G401 (cell line): ENCODE data around the gene SHISA9. TPM values are rescaled to one million over a fixed set of nuclear protein-coding genes. Genes with fewer than 3 reads are reported as not detected.

Source experiments
- DNase-seq: peaks from one replicate; pipeline ENCODE4 v3.0.0-alpha.2; 2015; ENCODE audit warnings: low spot score
- in situ Hi-C: cut with HindIII; loops from 2 replicates; pipeline ENCODE4 v1.10.0; 2016; ENCODE audit warnings: low sequenced_read_pairs, mixed read lengths
- total RNA-seq: library from RNA; depleted of rRNA; stranded (reverse); fragments of >200 nt; shearing (Covaris generic); gene quantifications from 2 replicates; pipeline ENCODE4 v1.2.3, GENCODE V29; 2014

The SHISA9 gene
- total RNA-seq, 1 experiment from 2014 or later: 0.24 TPM

DNA sequence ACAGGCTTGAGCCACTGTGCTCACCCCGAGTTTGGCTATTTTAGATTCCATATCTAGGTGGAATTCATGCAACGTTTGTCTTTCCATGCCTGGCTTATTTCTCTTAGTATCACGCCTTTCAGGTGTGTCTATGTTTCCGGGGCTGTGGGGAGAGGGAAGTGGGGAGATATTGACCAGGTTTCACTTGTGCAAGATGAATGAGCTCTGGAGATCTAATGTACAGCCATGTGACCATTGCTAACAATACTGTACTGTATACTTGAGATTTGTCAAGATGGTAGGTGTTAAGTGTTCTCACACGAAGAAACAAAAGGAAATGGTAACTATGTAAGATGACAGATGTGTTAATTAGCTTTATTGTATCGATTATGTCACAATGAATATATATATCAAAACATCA, 199.6 kb downstream of the SHISA9 start:
- no peak for DNase-seq
- in situ Hi-C loops: no loop called here

DNA sequence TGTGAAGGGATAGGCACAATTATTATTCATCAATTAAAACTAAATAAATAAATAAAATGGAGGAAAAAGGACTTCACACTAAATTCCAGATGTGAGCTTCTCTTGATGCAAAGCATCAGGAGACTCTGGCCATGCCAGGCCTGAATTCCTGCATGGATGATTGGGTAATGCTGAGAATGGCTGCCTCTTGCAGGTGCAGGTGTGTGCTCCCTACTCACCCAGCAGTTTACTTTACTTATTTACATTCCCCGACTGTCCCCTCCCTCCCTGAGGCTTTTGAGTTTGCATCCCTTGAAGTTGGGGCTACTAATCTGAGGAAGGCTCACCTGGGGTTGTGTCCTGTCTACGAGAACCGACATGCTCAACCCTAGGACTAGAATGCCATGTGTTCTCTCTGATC, 200.4 kb downstream of the SHISA9 start:
- DNase-seq: no peak
- in situ Hi-C loops: no loop called here

DNA sequence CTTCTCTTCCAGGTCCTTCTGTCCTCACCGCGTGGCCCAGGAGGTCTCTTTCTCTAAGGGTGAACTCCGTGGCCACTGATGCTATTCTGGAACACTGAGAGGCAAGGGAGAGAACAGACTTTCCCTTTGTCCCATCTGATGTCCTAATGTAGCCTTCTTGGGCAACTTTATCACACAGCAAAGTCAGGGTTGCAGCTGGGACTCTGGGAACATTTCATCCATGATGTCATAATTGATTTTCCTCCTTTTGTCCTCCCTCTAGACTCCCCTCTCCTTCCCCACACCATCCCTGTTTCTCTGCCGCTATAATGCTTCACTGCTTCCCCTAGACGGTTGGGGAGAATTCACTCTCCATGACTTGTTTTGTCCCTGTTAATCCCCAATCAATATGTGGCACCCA, 201.0 kb downstream of the SHISA9 start:
- in situ Hi-C loops: no loop called here
- no peak for DNase-seq

DNA sequence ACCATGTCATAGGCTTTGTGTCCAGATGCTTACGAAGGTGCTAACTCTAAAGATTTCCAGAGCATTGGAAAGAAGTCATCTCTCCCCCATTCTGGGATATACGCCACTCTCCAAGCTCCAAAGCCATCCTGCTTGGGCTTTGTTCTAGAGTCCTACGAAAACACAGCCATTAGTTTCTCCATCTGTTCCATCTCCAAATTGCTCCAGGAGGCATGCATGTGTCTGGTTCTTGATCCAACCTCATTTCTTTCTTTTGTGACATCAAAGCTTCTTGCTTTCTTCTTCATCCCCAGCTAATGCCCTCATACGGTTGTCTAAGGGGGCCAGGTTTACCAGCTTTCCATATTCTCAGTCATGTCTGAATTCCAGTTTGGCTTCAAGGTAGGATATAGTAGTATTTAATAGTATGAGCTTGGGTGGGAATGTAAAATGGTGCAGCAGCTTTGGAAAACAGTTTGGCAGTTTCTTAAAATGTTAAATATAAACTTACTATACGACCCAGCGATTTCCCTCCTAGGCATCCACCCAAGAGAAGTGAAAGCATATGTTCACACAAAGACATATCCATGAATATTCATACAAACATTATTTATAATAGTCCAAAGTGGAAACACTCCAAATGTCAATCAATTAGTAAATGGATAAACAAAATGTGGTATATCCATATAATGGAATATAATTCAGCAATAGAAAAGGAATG, 202.6 kb downstream of the SHISA9 start:
- in situ Hi-C loops: no loop called here
- no peak for DNase-seq

DNA sequence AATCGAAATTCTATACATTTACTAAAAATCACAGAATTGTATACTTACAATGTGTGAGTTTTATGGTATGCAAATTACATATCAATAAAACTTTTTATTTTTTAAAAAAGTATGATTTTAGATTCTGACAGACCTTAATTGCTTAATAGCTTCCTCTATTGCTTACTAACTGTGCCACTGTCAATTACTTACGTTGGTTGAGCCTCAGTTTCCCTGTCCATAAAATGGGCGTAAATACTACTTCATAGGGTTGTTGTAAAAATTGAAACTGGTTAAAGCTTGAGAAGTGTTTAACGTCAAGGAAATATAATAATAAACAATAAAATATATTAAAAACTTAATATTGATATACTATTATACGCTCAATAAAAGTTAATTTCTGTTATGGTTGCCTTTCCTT, 203.4 kb downstream of the SHISA9 start:
- in situ Hi-C loops: no loop called here
- no peak for DNase-seq

DNA sequence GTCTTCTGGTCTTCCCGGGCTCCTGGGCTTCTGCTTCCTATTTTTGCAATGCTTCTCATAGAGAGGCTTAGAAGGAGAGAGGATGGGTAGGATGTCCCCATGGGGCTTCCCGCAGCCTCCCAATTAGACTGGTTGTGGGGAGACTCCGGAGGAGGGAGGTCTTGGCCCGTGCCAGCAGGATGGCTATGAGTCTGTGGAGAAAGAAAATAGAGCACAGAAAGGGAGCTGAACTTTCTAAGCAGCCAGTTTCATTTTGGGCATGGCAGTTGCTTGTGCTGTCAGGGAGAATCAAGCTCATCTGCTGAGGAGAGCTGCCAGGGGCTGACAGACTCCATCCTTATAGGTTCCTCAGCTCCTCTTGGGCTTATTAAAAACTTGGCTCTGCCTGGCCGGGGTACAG, 204.0 kb downstream of the SHISA9 start:
- in situ Hi-C loops: no loop called here

DNA sequence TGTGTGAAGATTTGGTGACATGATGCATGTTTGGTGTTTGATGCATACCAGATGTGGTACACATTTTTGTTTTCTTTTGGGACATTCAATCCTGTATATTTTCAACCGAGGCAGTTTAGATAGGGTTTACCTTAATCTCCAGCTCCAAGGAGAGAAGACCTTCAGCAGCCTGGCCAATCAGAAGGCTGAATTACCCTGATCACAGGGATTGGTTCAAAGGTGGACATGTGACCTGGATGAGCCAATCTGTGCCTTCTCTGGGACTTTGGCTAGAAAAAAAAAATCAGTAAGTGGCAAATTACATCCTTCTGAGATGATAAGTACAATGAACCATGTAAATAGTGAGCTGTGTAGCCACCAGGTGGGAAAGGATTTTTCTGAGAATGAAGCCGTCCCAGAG, 205.1 kb downstream of the SHISA9 start:
- in situ Hi-C loops: no loop called here

More for the DNA sequence above, 204.0 kb downstream of the SHISA9 start:
- no peak for DNase-seq

DNA sequence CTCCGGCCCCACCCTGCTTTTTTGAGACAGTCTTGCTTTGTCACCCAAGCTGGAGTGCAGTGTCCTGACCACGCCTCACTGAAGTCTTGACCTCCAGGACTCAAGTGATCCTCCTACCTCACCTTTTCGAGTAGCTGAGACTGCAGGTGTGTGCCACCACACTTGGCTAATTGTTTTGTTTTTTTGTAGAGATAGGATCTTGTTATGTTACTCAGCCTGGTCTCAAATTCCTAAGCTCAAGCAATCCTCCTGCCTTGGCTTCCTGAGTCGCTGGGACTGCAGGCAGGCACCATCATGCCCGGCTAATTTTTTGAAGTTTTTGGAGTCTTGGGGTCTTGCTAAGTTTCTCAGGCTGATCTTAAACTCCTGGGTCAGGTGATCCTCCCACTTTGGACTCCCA, 206.7 kb downstream of the SHISA9 start:
- in situ Hi-C loops: no loop called here
- DNase-seq: no peak

More for the DNA sequence above, 205.1 kb downstream of the SHISA9 start:
- DNase-seq: no peak

DNA sequence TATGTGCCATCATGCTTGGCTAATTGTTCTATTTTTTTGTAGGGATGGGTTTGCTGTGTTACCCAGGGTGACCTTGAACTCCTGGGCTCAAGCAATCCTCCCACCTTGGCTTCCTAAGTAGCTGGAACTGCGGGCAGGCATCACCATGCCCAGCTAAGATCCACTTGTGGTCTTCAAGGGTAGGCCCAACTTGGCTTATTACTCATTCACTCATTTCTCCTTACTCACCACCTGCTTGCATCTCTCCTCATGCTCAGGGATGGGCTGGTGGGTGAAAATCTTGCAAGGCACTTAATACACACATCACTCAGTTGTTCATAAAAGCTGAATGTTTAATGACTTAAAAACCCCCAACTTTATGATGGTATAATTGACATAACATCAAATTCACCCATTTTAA, 207.8 kb downstream of the SHISA9 start:
- no peak for DNase-seq
- in situ Hi-C loops: no loop called here

DNA sequence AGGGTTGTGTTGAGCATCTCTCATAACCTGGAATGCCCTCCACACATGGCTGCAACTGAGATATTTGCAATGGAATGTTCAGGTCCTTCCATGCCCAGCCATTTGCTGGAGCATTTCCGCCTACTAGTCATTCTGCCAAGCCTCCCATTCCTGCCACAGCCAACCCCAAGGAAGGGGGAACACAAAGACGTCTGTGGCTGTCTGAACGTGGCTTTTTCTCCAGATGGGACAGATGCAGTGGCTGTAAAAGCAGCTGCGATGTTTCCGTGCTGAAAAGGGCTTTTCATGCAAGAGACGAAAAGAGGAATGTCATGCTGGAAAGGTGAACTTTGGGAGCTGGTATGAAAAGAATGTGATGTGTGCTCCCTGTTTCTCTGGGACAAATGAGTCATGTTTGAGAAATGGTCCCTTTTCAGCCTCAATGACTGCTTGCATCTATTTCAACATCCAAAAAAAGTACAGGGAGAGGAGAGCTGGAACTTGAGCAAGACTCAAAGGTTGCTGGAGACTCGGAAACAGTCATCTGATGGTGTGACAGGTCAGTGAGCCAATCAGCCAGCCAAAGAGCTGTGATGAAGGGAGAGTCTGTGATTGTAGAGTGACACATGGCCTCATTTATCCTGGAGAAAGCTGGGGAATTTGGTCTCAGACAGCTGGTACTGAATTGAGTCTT, 208.9 kb downstream of the SHISA9 start:
- in situ Hi-C loops: no loop called here
- DNase-seq: no peak

DNA sequence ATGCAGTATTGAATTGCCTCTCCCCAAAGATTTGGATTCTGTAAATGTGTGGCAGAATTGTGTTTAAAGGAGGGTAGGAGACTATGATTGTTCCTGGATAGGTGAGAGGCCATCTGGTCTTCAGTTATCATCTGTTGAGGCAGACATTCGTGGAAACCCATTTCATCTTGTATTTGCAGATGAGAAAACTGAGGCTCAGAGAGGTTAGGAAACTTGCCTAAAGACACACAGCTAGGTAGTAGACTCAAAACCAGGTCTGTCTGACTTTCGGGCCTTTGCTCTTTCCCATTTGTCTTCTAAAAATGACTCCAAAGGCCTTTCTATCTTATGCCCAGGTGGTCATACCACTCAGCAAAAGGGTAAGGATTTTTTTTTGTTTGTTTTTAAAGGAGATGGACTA, 210.3 kb downstream of the SHISA9 start:
- no peak for DNase-seq
- in situ Hi-C loops: no loop called here

DNA sequence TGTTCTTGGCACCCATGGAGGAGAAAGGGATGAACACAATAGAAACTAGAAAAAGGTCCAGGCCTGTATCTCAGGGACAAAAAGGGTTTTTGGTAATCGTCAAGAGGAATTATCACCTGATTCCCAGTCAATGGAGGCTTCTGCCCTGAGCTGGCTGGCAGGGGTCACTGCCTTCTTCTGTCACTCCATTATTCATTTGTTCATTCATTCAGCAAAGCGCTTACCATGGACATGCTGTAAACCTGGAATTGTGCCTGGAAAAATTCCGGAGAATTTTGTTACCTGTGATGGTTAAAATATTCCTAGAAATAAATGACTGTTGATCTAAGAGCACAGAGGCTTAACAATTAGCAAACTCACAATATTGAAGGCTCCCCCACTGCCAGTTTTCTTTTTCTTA, 212.3 kb downstream of the SHISA9 start:
- DNase-seq: no peak
- in situ Hi-C loops: no loop called here

DNA sequence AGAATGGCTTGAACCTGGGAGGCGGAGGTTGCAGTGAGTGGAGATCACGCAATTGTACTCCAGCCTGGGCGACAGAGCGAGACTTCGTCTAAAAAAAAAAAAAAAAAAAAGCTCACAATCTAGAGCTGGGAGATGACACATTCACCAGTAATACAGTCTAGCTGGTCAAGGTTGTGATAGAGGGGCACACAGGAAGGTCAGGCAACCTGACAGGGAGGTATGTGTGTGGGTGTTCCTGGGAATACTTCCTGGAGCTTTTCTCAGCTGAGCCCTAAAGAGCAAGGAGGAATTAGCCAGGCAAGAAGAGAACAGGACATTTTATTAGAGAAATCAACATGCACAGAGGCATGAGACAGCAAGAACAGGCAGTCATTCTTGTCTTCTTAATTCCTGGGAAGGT, 216.7 kb downstream of the SHISA9 start:
- in situ Hi-C loops: no loop called here

DNA sequence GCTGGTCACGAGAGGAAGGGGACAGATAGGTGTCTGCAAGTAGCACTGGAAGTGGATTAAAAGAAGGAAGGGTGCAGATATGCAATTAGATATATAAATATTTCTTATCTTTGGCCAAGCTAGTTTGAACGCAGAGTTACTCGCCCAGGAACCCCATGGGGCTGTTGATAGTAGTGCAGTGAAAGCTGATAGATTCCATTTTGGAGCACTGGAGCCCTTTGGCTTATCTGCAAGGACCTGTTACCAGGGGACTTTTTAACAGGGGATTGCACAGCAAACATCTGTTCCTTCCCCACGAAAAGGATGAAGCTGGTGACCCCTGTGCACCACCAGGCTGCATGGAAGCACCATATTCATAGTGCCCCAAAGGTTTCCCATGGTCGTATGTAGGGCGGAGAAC, 218.7 kb downstream of the SHISA9 start:
- no peak for DNase-seq
- in situ Hi-C loops: no loop called here

More for the DNA sequence above, 216.7 kb downstream of the SHISA9 start:
- no peak for DNase-seq

DNA sequence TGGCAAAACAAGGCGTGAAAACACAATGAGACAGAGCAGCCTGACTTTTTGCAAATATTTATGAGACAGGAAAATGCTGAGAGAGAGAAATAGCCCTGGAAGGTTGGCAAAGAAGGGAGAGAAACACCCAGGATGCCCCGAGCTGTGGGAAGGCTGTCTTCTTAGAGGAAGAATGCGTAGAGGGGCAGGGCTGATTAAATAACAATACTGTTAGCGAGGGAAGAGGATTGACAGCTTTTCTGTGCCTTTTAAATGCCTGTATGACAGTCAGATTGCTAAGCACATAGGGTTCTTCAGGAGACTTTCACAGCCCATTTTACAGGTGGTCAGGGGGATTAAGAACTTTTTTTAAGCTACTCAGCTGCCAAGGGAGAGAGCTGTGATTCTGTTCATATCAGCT, 219.2 kb downstream of the SHISA9 start:
- in situ Hi-C loops: no loop called here
- DNase-seq: no peak

DNA sequence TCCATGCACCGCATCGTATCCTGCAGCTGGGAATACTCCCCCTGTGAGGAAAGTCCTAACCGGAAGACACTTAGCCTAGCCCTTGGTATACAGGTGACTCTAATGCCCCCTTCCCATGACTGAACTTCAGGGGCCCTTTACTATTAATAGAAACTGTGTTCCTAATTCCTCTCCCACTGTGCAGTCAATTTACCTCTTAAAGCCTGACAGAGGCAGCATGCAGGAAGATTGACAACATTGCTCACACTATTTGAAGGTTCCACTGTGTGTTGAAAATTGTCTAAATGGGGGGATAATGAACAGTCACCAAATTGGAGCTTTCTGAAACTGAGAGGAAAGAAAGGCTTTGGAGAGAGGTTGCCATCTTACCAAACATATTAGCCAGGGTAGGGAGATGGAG, 222.6 kb downstream of the SHISA9 start:
- DNase-seq: no peak
- in situ Hi-C loops: no loop called here

DNA sequence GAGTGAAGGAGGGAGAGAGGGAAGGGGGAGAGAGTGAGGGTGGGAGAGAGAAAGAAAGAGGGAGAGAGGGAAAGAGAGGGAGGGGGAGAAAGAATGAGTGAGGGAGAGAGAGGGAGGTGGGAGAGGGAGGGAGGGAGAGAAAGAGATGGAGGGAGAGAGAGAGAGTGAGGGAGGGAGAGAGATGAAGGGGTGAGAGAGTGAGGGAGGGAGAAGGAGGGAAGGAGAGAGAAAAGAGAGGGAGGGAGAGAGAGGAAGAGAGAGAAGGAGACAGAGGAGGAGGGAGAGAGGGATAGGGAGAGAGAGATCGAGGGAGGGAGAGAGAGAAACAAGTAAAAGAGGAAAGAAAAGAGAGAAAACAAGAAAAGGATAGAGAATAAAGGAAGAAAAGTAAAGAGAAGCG, 225.7 kb downstream of the SHISA9 start:
- DNase-seq: no peak
- in situ Hi-C loops: no loop called here

DNA sequence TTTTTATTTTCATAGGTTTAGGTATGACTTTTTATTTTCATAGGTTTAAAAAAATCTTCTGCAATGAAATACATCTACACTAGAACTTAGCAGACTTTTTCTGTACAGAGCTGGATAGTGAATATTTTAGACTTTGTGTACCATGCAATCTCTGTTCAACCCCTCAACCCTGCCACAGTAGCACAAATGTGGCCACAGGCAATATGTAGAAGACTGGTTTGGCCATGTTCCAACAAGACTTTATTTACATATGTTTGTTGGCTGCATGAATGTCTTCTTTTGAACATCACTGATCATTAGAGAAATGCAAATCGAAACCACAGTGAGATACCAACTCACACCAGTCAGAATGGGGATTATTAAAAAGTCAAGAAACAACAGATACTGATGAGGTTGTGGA, 229.2 kb downstream of the SHISA9 start:
- DNase-seq: no peak
- in situ Hi-C loops: no loop called here

DNA sequence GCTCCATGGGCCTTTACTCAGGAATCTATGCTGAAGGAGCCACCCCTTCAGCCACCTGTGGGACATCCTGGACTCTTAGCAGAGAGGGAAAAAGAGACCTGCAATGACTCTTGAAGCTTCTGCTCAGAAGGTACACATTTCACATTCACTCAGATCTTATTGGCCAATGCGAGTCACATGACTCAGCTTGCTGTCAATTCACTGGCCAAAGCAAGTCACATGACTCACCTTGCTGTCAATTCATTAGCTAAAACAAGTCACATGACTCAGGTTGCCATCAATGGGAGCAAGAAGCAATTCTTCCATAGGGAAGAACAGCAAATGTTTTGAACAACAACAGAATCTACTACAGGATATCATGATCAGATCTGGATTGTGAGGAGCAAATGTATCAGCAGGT, 233.4 kb downstream of the SHISA9 start:
- in situ Hi-C loops: no loop called here
- DNase-seq: no peak

DNA sequence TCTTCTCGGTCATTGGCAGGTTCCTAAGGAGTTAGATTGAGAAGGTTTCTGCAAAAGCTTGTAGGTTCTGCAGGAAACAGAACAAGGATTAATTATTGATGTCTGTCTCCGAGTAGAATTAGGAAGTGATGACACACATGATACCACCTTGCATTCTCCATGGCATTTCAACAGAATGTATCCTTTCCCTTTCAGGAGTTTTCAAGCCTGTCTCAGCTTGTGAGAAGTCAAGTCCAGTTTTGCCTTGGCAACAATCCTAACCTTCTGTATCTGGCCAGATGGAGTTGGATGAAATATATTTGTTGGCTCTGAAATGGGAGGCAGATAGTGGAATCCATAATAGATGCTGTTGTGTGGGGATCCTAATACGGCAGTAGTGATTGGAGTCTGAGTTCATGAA, 235.5 kb downstream of the SHISA9 start:
- in situ Hi-C loops: no loop called here
- no peak for DNase-seq

DNA sequence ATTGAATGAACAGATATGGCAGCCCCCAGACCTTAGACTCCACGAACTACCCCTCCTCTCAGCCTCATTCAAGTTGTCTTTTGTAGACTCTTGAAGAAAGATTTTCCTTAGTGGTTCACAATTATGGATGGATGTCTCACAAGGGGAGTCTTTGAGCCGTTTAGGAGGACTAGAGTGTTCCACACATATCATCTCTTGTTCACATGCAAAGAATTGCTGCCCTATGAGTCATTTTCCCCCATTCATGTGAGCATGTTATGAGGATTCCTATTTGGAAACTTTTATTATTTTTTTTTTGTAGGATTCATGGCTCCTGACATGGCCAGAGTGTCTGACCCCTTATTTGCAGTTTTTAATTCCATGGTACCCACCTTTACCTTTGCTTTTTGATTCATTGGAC, 237.1 kb downstream of the SHISA9 start:
- in situ Hi-C loops: no loop called here
- no peak for DNase-seq
